SK-N-MC (cell line): ENCODE results near the gene MRPL51.

Experiments
- EZH2 ChIP-seq: fragments of 200-600 bp; sonication (generic); IDR thresholded peaks from one replicate; pipeline ENCODE4 v1.6.1; 2017; ENCODE audit warnings: antibody characterized with exemption
- FOXP2 ChIP-seq: optimal IDR thresholded peaks from 2 replicates; pipeline ENCODE3; 2011; ENCODE audit warnings: mild to moderate bottlenecking, moderate library complexity; ENCODE audit not compliant: insufficient read depth; ENCODE audit errors: extremely low read length, control extremely low read depth
- POLR2AphosphoS5 ChIP-seq: IDR thresholded peaks from 2 replicates; pipeline ENCODE4 v1.6.1; 2012; ENCODE audit warnings: mild to moderate bottlenecking, low read depth, low read length, borderline replicate concordance

- TF ChIP-seq EZH2 (no peak), POLR2AphosphoS5 (no peak), FOXP2 (no peak)
These were observed 42.2 kb downstream of the MRPL51 start for GRCh38 chr12:6450869-6451347.
